ENCODE measurements around the gene DDX52.

DDX52 gene

GRCh38 chr17:37605813-37606505 lies 37.3 kb downstream of the DDX52 start:
- DNase-seq (ENCODE audit: low spot score), result peak; percentile 19
- in situ Hi-C loops (cut with MboI; ENCODE audit: low pct_unique_long_range_greater_than_20kb, low sequenced_read_pairs, unreplicated experiment), result no loop called here
- no peak for TF ChIP-seq CTCF (IDR thresholded peaks at IDR 0.05; ENCODE audit: extremely low read depth, insufficient read depth, missing control alignments)

- in situ Hi-C loops (cut with MboI; ENCODE audit: low pct_unique_long_range_greater_than_20kb, low sequenced_read_pairs, unreplicated experiment), result no loop called here
- TF ChIP-seq CTCF (IDR thresholded peaks at IDR 0.05; ENCODE audit: extremely low read depth, insufficient read depth, missing control alignments), result no peak
- no peak for DNase-seq (ENCODE audit: low spot score)
Observed at GRCh38 chr17:37605081-37605480, 38.2 kb downstream of the DDX52 start.

GRCh38 chr17:37604556-37604955 lies 38.7 kb downstream of the DDX52 start:
- TF ChIP-seq CTCF (IDR thresholded peaks at IDR 0.05; ENCODE audit: extremely low read depth, insufficient read depth, missing control alignments), result no peak
- no peak for DNase-seq (ENCODE audit: low spot score)
- in situ Hi-C loops (cut with MboI; ENCODE audit: low pct_unique_long_range_greater_than_20kb, low sequenced_read_pairs, unreplicated experiment), result no loop called here

GRCh38 chr17:37598145-37598544 lies 45.1 kb downstream of the DDX52 start:
- no peak for TF ChIP-seq CTCF (IDR thresholded peaks at IDR 0.05; ENCODE audit: extremely low read depth, insufficient read depth, missing control alignments)
- in situ Hi-C loops (cut with MboI; ENCODE audit: low pct_unique_long_range_greater_than_20kb, low sequenced_read_pairs, unreplicated experiment), result no loop called here

GRCh38 chr17:37592291-37592690 lies 51.0 kb downstream of the DDX52 start:
- DNase-seq (ENCODE audit: low spot score), result no peak
- in situ Hi-C loops (cut with MboI; ENCODE audit: low pct_unique_long_range_greater_than_20kb, low sequenced_read_pairs, unreplicated experiment), result no loop called here
- no peak for TF ChIP-seq CTCF (IDR thresholded peaks at IDR 0.05; ENCODE audit: extremely low read depth, insufficient read depth, missing control alignments)

More at GRCh38 chr17:37598145-37598544, 45.1 kb downstream of the DDX52 start:
- DNase-seq (ENCODE audit: low spot score), result no peak

- in situ Hi-C loops (cut with MboI; ENCODE audit: low pct_unique_long_range_greater_than_20kb, low sequenced_read_pairs, unreplicated experiment), result no loop called here
- TF ChIP-seq CTCF (IDR thresholded peaks at IDR 0.05; ENCODE audit: extremely low read depth, insufficient read depth, missing control alignments), result no peak
- no peak for DNase-seq (ENCODE audit: low spot score)
Observed at GRCh38 chr17:37585066-37585465, 58.2 kb downstream of the DDX52 start.

All from GM13977 (cell line).